HG03439 (cell line): Measurements from ENCODE around the gene EPS8L3.
"Not testable (repeated sequence)": the region's sequence is repeated elsewhere in the genome, so short reads cannot be mapped to it uniquely, and the experiment has no call there.

Experiments used
- ATAC-seq: cut with Tn5 transposase; IDR thresholded peaks from one replicate; pipeline ENCODE4 v1.9.1; 2021; ENCODE audit warnings: mild to moderate bottlenecking, moderate library complexity; ENCODE audit not compliant: unreplicated experiment

Gene EPS8L3

GRCh38 chr1:109763646-109764415 lies at the start of gene EPS8L3:
EPS8L3 (minus strand) TSS chr1:109763923; CDS start chr1:109761749, 2,174 bp downstream.
- no peak for ATAC-seq

- ATAC-seq: no peak
Observed at GRCh38 chr1:109812691-109813393, 49.1 kb upstream of the EPS8L3 start.

- no peak for ATAC-seq
Observed at GRCh38 chr1:109808703-109809102, 45.0 kb upstream of the EPS8L3 start.

- no peak for ATAC-seq
Observed at GRCh38 chr1:109807822-109808680, 44.3 kb upstream of the EPS8L3 start.

GRCh38 chr1:109807402-109807801 lies 43.7 kb upstream of the EPS8L3 start:
- ATAC-seq: no peak

- no peak for ATAC-seq
Observed at GRCh38 chr1:109806733-109807400, 43.1 kb upstream of the EPS8L3 start.

- ATAC-seq: no peak
Observed at GRCh38 chr1:109805486-109806165, 41.9 kb upstream of the EPS8L3 start.

GRCh38 chr1:109804660-109805059 lies 40.9 kb upstream of the EPS8L3 start:
- no peak for ATAC-seq

GRCh38 chr1:109803901-109804331 lies 40.2 kb upstream of the EPS8L3 start:
- ATAC-seq: no peak

- no peak for ATAC-seq
Observed at GRCh38 chr1:109802901-109803561, 39.3 kb upstream of the EPS8L3 start.

- no peak for ATAC-seq
Observed at GRCh38 chr1:109802136-109802900, 38.6 kb upstream of the EPS8L3 start.

GRCh38 chr1:109801791-109802135 lies 38.0 kb upstream of the EPS8L3 start:
- ATAC-seq: no peak

GRCh38 chr1:109800291-109800690 lies 36.6 kb upstream of the EPS8L3 start:
- ATAC-seq: no peak

- ATAC-seq: no peak
Observed at GRCh38 chr1:109799445-109799844, 35.7 kb upstream of the EPS8L3 start.

GRCh38 chr1:109797303-109797595 lies 33.5 kb upstream of the EPS8L3 start:
- ATAC-seq: not testable (repeated sequence)

GRCh38 chr1:109796484-109797302 lies 33.0 kb upstream of the EPS8L3 start:
- ATAC-seq: no peak

- ATAC-seq: no peak
Observed at GRCh38 chr1:109794319-109795132, 30.8 kb upstream of the EPS8L3 start.
